SJCRH30 (cell line): ENCODE data around the gene SSTR3. TPM values are rescaled to one million over a fixed set of nuclear protein-coding genes. Genes with fewer than 3 reads are reported as not detected.

Source experiments
- DNase-seq, 2 experiments: peaks; one replicate each; pipeline ENCODE4 v3.0.0-alpha.2; 2015 to 2020
- H3K27ac ChIP-seq: fragments of 250-450 bp; sonication (Bioruptor Pico); 2 replicates; pipeline ENCODE4 v1.5.1; 2020; ENCODE audit warnings: mild to moderate bottlenecking, moderate library complexity
- H3K27me3 ChIP-seq: fragments of 250-450 bp; sonication (Bioruptor Pico); 2 replicates; pipeline ENCODE4 v1.5.1; 2020; ENCODE audit warnings: mild to moderate bottlenecking, moderate library complexity
- H3K36me3 ChIP-seq: fragments of 250-450 bp; sonication (Bioruptor Pico); 2 replicates; pipeline ENCODE4 v1.5.1; 2020; ENCODE audit warnings: mild to moderate bottlenecking, moderate library complexity
- H3K4me1 ChIP-seq: fragments of 250-450 bp; sonication (Bioruptor Pico); 2 replicates; pipeline ENCODE4 v1.5.1; 2020; ENCODE audit warnings: mild to moderate bottlenecking, moderate library complexity
- H3K4me3 ChIP-seq: fragments of 250-450 bp; sonication (Bioruptor Pico); 2 replicates; pipeline ENCODE4 v1.5.1; 2020; ENCODE audit warnings: mild to moderate bottlenecking, moderate library complexity
- H3K9me3 ChIP-seq: fragments of 250-450 bp; sonication (Bioruptor Pico); replicated peaks from 2 replicates; pipeline ENCODE4 v1.5.1; 2020; ENCODE audit warnings: mild to moderate bottlenecking, moderate library complexity
- total RNA-seq: library from RNA; depleted of rRNA; stranded (reverse); fragments of >200 nt; shearing (Covaris generic); gene quantifications from 2 replicates; pipeline ENCODE4 v1.2.3, GENCODE V29; 2014; rRNA removed

The SSTR3 gene
- total RNA-seq, 1 experiment from 2014 or later = not detected

GRCh38 chr22:37161443-37161842 is 50.8 kb downstream of the SSTR3 start:
- no peak overlapping the region for H3K4me3 ChIP-seq
- H3K27me3 ChIP-seq = peaks cover 4% of the 10 kb centered on the region; the same call in 1 of the 2 replicates
- H3K9me3 ChIP-seq = no peaks in the 10 kb centered on the region
- no peaks in the 10 kb centered on the region for H3K4me1 ChIP-seq
- H3K27ac ChIP-seq = no peak overlapping the region
- no peak for DNase-seq
- no peaks in the 10 kb centered on the region for H3K36me3 ChIP-seq

DNA sequence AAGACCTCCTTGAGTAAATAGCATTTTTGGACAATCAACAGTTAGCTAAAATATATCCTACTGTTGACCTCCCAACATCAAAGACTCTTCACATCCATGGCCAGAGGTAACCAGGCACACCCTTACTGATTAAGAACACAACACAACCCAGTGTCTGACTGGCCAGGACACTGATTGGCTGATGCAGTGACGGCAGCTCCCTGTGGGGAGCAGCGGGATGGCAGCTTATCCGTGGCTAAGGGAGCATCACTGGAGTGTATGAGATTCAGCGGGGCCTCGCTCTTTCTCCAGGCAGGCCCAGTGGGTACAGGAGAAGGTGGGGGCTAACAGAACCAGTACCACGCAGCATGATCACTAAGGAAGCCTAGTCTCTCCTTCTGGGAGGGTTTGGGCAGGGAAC is 52.2 kb downstream of the SSTR3 start:
- no peaks in the 10 kb centered on the region for H3K4me1 ChIP-seq
- H3K27ac ChIP-seq = no peak overlapping the region
- no peak for DNase-seq
- no peaks in the 10 kb centered on the region for H3K9me3 ChIP-seq
- no peak overlapping the region for H3K4me3 ChIP-seq
- H3K36me3 ChIP-seq = no peaks in the 10 kb centered on the region
- no peaks in the 10 kb centered on the region for H3K27me3 ChIP-seq

- no peaks in the 10 kb centered on the region for H3K4me1 ChIP-seq
- H3K27ac ChIP-seq = no peak overlapping the region
- H3K4me3 ChIP-seq = no peak overlapping the region
- H3K36me3 ChIP-seq = no peaks in the 10 kb centered on the region
- H3K27me3 ChIP-seq = no peaks in the 10 kb centered on the region
- no peak for DNase-seq
- H3K9me3 ChIP-seq = no peaks in the 10 kb centered on the region
Measured at GRCh38 chr22:37158963-37159290, 53.4 kb downstream of the SSTR3 start.

DNA sequence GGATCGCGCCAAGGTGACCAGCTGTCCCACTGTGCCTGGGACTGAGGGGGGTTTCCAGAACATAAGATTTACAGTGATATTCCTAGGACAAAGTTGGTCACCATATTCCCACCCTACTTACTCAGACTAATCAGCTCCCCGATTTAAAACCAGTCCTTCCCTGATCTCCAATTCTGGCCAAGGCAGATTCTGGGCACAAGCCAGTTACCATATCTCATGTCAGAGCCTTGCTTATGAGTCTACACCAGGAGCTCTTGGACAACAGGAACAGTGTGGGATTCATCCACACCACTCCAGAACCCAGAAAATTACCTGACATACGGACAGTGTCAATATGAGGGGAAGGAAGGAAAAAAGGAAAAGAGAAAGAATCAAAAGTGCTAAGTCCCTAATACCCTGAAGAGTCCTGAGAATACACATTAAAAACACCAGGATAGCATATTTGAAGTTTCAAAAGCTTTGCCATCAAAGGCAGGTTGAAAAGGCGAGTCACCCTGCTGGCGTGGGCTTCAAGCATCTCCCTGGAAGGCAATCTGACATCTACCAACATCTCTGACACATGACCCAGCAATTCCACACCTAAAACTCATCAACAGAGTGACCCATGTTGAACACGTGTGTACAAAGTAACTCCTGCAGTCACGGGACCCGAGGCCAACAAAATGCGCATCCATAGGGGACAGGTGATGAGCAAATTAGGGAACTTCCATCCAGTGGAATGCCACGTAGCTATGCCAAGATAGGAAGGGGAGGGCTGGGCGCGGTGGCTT is 54.6 kb downstream of the SSTR3 start:
- H3K36me3 ChIP-seq = no peaks in the 10 kb centered on the region
- no peak overlapping the region for H3K27ac ChIP-seq
- H3K4me1 ChIP-seq = no peaks in the 10 kb centered on the region
- DNase-seq = no peak
- H3K9me3 ChIP-seq = no peaks in the 10 kb centered on the region
- no peaks in the 10 kb centered on the region for H3K27me3 ChIP-seq
- no peak overlapping the region for H3K4me3 ChIP-seq

- H3K9me3 ChIP-seq = no peaks in the 10 kb centered on the region
- no peaks in the 10 kb centered on the region for H3K36me3 ChIP-seq
- no peak overlapping the region for H3K27ac ChIP-seq
- H3K27me3 ChIP-seq = no peaks in the 10 kb centered on the region
- no peak overlapping the region for H3K4me3 ChIP-seq
- H3K4me1 ChIP-seq = no peaks in the 10 kb centered on the region
- DNase-seq = no peak
Measured at GRCh38 chr22:37156686-37157435, 55.4 kb downstream of the SSTR3 start.

- H3K4me1 ChIP-seq = no peaks in the 10 kb centered on the region
- no peaks in the 10 kb centered on the region for H3K27me3 ChIP-seq
- no peak overlapping the region for H3K27ac ChIP-seq
- no peak overlapping the region for H3K4me3 ChIP-seq
- no peak for DNase-seq
- H3K36me3 ChIP-seq = no peaks in the 10 kb centered on the region
- H3K9me3 ChIP-seq = no peaks in the 10 kb centered on the region
Measured at GRCh38 chr22:37155971-37156370, 56.3 kb downstream of the SSTR3 start.

DNA sequence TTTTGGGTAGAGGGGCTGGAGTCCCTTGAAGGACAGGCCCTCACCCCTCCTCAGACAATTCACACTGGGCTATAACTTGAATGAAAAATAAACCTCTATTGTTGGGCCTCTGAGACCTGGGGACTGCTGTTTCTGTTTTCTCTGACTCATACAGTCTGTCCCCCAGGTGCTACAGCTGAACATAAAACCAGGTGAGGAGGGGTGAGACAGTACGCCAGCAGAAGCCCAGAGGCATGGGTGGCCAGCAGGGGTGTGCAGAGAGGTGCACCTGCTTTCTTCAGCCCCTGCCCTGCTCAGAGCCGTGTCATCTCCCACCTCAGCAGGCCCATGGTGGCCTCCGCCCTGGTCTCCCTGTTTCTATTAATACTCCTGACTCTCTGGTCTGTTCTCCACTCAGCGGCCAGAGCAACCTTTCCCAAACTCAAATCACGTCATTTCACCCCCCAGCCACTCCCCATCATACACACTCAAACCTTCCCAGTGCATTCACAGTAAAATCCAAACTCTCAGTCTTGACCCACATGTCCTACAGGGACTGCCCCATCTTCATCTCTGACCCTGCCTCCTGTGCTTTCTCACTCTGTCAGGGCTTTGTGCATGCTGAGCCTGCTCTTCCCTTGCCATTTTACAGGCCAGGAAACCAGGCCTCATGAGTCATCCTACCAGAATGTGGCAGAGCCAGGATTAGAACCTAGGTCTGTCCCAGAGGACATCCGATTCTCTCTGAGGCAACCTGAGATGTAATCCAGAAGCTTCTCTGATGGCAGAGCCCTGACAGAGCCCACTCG is 57.2 kb downstream of the SSTR3 start:
- Histone ChIP-seq H3K27me3 (no peaks in the 10 kb centered on the region), H3K9me3 (no peaks in the 10 kb centered on the region), H3K36me3 (no peaks in the 10 kb centered on the region), H3K4me1 (no peaks in the 10 kb centered on the region), H3K4me3 (no peak overlapping the region), H3K27ac (no peak overlapping the region)
- no peak for DNase-seq

Other genes with a start within 250 kb of the SSTR3 start
- 5.4 and 5.7 TPM in 2 replicates for gene TST, start 193.0 kb downstream of the SSTR3 start, total RNA-seq
- 58.7 and 59.8 TPM in 2 replicates for gene MPST, start 192.7 kb downstream of the SSTR3 start, total RNA-seq
- 12.5 and 14.1 TPM in 2 replicates for gene KCTD17, start 160.7 kb downstream of the SSTR3 start, total RNA-seq
- not detected in 2 replicates for gene TMPRSS6, start 102.8 kb downstream of the SSTR3 start, total RNA-seq
- gene IL2RB, start 62.6 kb downstream of the SSTR3 start, total RNA-seq = 0.13 and 0.26 TPM in 2 replicates
- 0.08 TPM in 1 of 2 replicates, not detected in the other for gene C1QTNF6, start 24.2 kb downstream of the SSTR3 start, total RNA-seq
- gene RAC2, start 31.8 kb upstream of the SSTR3 start, total RNA-seq = not detected in 2 replicates
- gene CYTH4, start 70.0 kb upstream of the SSTR3 start, total RNA-seq = not detected in 2 replicates
- under 0.01 and 0.02 TPM in 2 replicates for gene ELFN2, start 215.0 kb upstream of the SSTR3 start, total RNA-seq